HepG2 (cell line): Measurements from ENCODE around the gene SLC2A13. TPM values are rescaled to one million over a fixed set of nuclear protein-coding genes. Genes with fewer than 3 reads are reported as not detected.

ENCODE experiments used
- ATAC-seq: fragments of 200-7000 bp; cut with Tn5 transposase; 3 replicates; pipeline ENCODE4 v1.9.1; 2020; ENCODE audit warnings: mild to moderate bottlenecking, moderate library complexity
- BruUV-seq: library from RNA; stranded (reverse); fragments of 400-500 nt; replicated peaks from 2 replicates; lab custom pipeline; 2021; lab: Mats Ljungman, UMichigan
- CTCF ChIA-PET: fragments of 300-600 bp; formaldehyde crosslinking; extraction: SDS; loops from one replicate; lab custom pipeline; 2021; ENCODE audit warnings: low total read pairs, inconsistent platforms, low intra/inter-chr PET ratio; lab: Yijun Ruan, JAX
- POLR2A ChIA-PET: fragments of 350-600 bp; sonication (Branson Sonifier 250); formaldehyde crosslinking; loops from one replicate; lab custom pipeline; 2020; ENCODE audit warnings: antibody characterized with exemption, inconsistent platforms; lab: Yijun Ruan, JAX
- DNase-seq: peaks from one replicate; pipeline ENCODE4 v3.0.0-alpha.2; 2015; ENCODE audit warnings: low spot score
- FAIRE-seq: peaks from 3 replicates; lab custom pipeline; 2011; peaks lifted over from hg19 to GRCh38; lab: Jason Lieb, UNC
- H2AFZ ChIP-seq: one replicate; pipeline ENCODE4 v1.6.1; 2011; ENCODE audit warnings: low read length, inconsistent platforms
- H3K27ac ChIP-seq: fragments of 300-600 bp; 3 replicates; pipeline ENCODE4 v1.8.0; 2011; ENCODE audit warnings: mixed run types, mild to moderate bottlenecking, mixed read lengths, low read length, inconsistent platforms; ENCODE audit not compliant: insufficient read depth; ENCODE audit errors: extremely low read length
- H3K27me3 ChIP-seq, 2 experiments: fragments of 200-600 bp in 1 of 2; 2 replicates in 1 of 2; 3 replicates in 1 of 2; pipeline versions ENCODE4 v1.6.0 to v1.8.0; 2011; ENCODE audit warnings: low read length in 2 of 2, mild to moderate bottlenecking in 2 of 2, moderate library complexity in 2 of 2, inconsistent platforms in 1 of 2; ENCODE audit not compliant: insufficient read depth in 2 of 2, control insufficient read depth in 1 of 2
- H3K36me3 ChIP-seq, 2 experiments: fragments of 200-600 bp in 1 of 2; replicated peaks in 1 of 2; 2 replicates in 1 of 2; 3 replicates in 1 of 2; pipeline versions ENCODE4 v1.5.1 to v1.8.0; 2011; ENCODE audit warnings: low read length in 2 of 2, inconsistent platforms in 1 of 2; ENCODE audit not compliant: insufficient read depth in 2 of 2, control insufficient read depth in 1 of 2
- H3K4me1 ChIP-seq: 2 replicates; pipeline ENCODE4 v1.5.1; 2012; ENCODE audit warnings: low read length, inconsistent platforms; ENCODE audit not compliant: insufficient read depth
- H3K4me2 ChIP-seq: 2 replicates; pipeline ENCODE4 v1.6.0; 2011; ENCODE audit warnings: low read depth, low read length, inconsistent platforms
- H3K4me3 ChIP-seq, 3 experiments: fragments of 200-600 bp in 1 of 3; sonication (generic), shearing (Covaris generic) in 1 of 3; replicated peaks in 1 of 3; 2 replicates each; pipeline ENCODE4 v1.5.1; 2011 to 2016; ENCODE audit warnings: low read length in 3 of 3, inconsistent platforms in 2 of 3, low read depth in 2 of 3, mild to moderate bottlenecking in 2 of 3, control low read depth in 1 of 3, mixed read lengths in 1 of 3; ENCODE audit not compliant: insufficient read depth in 1 of 3
- H3K79me2 ChIP-seq: one replicate; pipeline ENCODE4 v1.6.1; 2011; ENCODE audit warnings: low read length, inconsistent platforms; ENCODE audit not compliant: insufficient read depth
- H3K9ac ChIP-seq: 2 replicates; pipeline ENCODE4 v1.6.0; 2011; ENCODE audit warnings: mild to moderate bottlenecking, low read depth, low read length, inconsistent platforms; ENCODE audit not compliant: insufficient read depth
- H3K9me3 ChIP-seq: 2 replicates; pipeline ENCODE4 v1.5.1; 2012; ENCODE audit warnings: mild to moderate bottlenecking, low read length
- H4K20me1 ChIP-seq: 2 replicates; pipeline ENCODE4 v1.6.0; 2011; ENCODE audit warnings: inconsistent platforms, mild to moderate bottlenecking, low read length, moderate library complexity; ENCODE audit not compliant: insufficient read depth
- AGO2 ChIP-seq: fragments of 200-400 bp; formaldehyde crosslinking; optimal IDR thresholded peaks from 2 replicates; pipeline ENCODE3; 2017; ENCODE audit warnings: mild to moderate bottlenecking, low read depth, low read length, moderate library complexity
- EEA1 ChIP-seq: sonication (generic); formaldehyde crosslinking; IDR thresholded peaks from 2 replicates; pipeline ENCODE4 v1.5.1; 2020; ENCODE audit warnings: mild to moderate bottlenecking, missing genetic modification reagents, borderline replicate concordance
- ELF1 ChIP-seq: sonication (generic); formaldehyde crosslinking; IDR thresholded peaks from 2 replicates; pipeline ENCODE4 v1.4.0; 2020; ENCODE audit warnings: missing genetic modification reagents
- EP300 ChIP-seq, 3 experiments: sonication (generic) in 1 of 3; formaldehyde crosslinking in 1 of 3; IDR thresholded peaks; 2 replicates each; pipeline versions ENCODE4 v1.5.1 to v1.6.1; 2011 to 2020; ENCODE audit warnings: low read depth in 2 of 3, low read length in 2 of 3, borderline replicate concordance in 1 of 3, improper control_type of control experiment in 1 of 3, mild to moderate bottlenecking in 1 of 3, missing genetic modification reagents in 1 of 3, moderate library complexity in 1 of 3
- FOXP1 ChIP-seq, 2 experiments: fragments of 450-650 bp in 1 of 2; IDR thresholded peaks; 2 replicates each; pipeline ENCODE4 v1.6.1; 2017 to 2018; ENCODE audit warnings: antibody characterized with exemption in 1 of 2
- GPN1 ChIP-seq: sonication (generic); formaldehyde crosslinking; IDR thresholded peaks from 2 replicates; pipeline ENCODE4 v1.5.1; 2020; ENCODE audit warnings: missing genetic modification reagents, borderline replicate concordance
- MYPOP ChIP-seq: sonication (generic); formaldehyde crosslinking; IDR thresholded peaks from 2 replicates; pipeline ENCODE4 v1.8.1; 2023; ENCODE audit warnings: mild to moderate bottlenecking, moderate library complexity, missing genetic modification reagents
- PBX3 ChIP-seq: sonication (generic); formaldehyde crosslinking; IDR thresholded peaks from 2 replicates; pipeline ENCODE4 v1.8.1; 2023; ENCODE audit warnings: missing genetic modification reagents, inconsistent platforms, borderline replicate concordance
- PLSCR1 ChIP-seq: sonication (generic); formaldehyde crosslinking; IDR thresholded peaks from 2 replicates; pipeline ENCODE4 v1.5.0; 2020; ENCODE audit warnings: missing genetic modification reagents, mild to moderate bottlenecking, borderline replicate concordance
- SIN3B ChIP-seq: fragments of 150-350 bp; IDR thresholded peaks from 2 replicates; pipeline ENCODE4 v1.6.1; 2014; ENCODE audit warnings: low read length
- ZNF362 ChIP-seq: sonication (generic); formaldehyde crosslinking; IDR thresholded peaks from 2 replicates; pipeline ENCODE4 v1.4.0; 2020; ENCODE audit warnings: missing genetic modification reagents, mild to moderate bottlenecking, borderline replicate concordance
- ZNF414 ChIP-seq: sonication (generic); formaldehyde crosslinking; IDR thresholded peaks from 2 replicates; pipeline ENCODE4 v1.5.0; 2020; ENCODE audit warnings: missing genetic modification reagents
- WGBS: methylation state at CpG from one replicate; pipeline ENCODE4 v1.1.6; 2017; ENCODE audit warnings: low lambda C conversion rate; 5-methylcytosine and 5-hydroxymethylcytosine counted together
- in situ Hi-C: cut with HindIII; loops from 2 replicates; pipeline ENCODE4 v1.10.0; 2017; ENCODE audit warnings: low pct_unique_long_range_greater_than_20kb; ENCODE audit not compliant: extremely low pct_ligation_motif_present
- intact Hi-C: fragments of 100-400 bp; cut with micrococcal nuclease; formaldehyde crosslinking; loops from one replicate; pipeline ENCODE4 v1.10.0; 2022; ENCODE audit not compliant: unreplicated experiment
- polyA plus RNA-seq, 8 experiments: library from polyadenylated mRNA; depleted of rRNA in 3 of 8; stranded (reverse) in 7 of 8; unstranded in 1 of 8; fragments of >200 nt; fragmentation: Illumina TruSeq in 4 of 8; extraction: Trizol in 4 of 8; gene quantifications; 2 replicates each; pipeline versions ENCODE4 v1.2.1 to v1.2.3, GENCODE V29; 2011 to 2016; ENCODE audit warnings: low read depth in 4 of 8, missing spikeins in 1 of 8, mixed read lengths in 1 of 8; ENCODE audit not compliant: insufficient read depth in 1 of 8
- total RNA-seq, 5 experiments: library from RNA; depleted of rRNA; stranded (reverse); fragments of >200 nt; fragmentation: Illumina TruSeq; extraction: Trizol; gene quantifications; 2 replicates each; pipeline ENCODE4 v1.2.3, GENCODE V29; 2016; ENCODE audit warnings: low read depth in 1 of 5

The SLC2A13 gene
- total and polyA plus RNA-seq, 2 of the 13 experiments (the other 11 are each of a cell fraction or from before 2014, with no cell fraction given) = 5.5 to 6.0 TPM

- in situ Hi-C loops = no loop called here
- TF ChIP-seq ELF1 (CRISPR knock-in tag) = no peak
- Histone ChIP-seq H3K79me2 (no peaks in the 10 kb centered on the region), H3K36me3 (no peaks in the 10 kb centered on the region), H3K4me3 (no peak overlapping the region), H3K27ac (no peak overlapping the region), H2AFZ (no peak overlapping the region), H4K20me1 (no peaks in the 10 kb centered on the region), H3K27me3 (no peaks in the 10 kb centered on the region), H3K9ac (no peak overlapping the region), H3K4me2 (no peak overlapping the region), H3K4me1 (no peaks in the 10 kb centered on the region), H3K9me3 (no peaks in the 10 kb centered on the region)
- no TSS peak for BruUV-seq
- ChIA-PET POLR2A (no interaction called here), CTCF (no interaction called here)
- WGBS = 92% methylated on average over 3 of the region's 3 CpGs
- DNase-seq (no peak), FAIRE-seq (no peak), ATAC-seq (no peak)
- intact Hi-C loops = no loop called here
These were observed 233.5 kb downstream of the SLC2A13 start for GRCh38 chr12:39872425-39872824.

- WGBS = 88% methylated on average over 1 of the region's 1 CpG
- ChIA-PET CTCF (no interaction called here), POLR2A (no interaction called here)
- H4K20me1 ChIP-seq = no peaks in the 10 kb centered on the region
- no TSS peak for BruUV-seq
- no peak overlapping the region for H3K27ac ChIP-seq
- FAIRE-seq (no peak), ATAC-seq (no peak), DNase-seq (no peak)
- H3K9ac ChIP-seq = no peak overlapping the region
- no peak overlapping the region for H2AFZ ChIP-seq
- intact Hi-C loops = no loop called here
- H3K4me3 ChIP-seq = no peak overlapping the region
- H3K36me3 ChIP-seq = no peaks in the 10 kb centered on the region
- in situ Hi-C loops = no loop called here
- H3K4me2 ChIP-seq = no peak overlapping the region
- H3K27me3 ChIP-seq = no peaks in the 10 kb centered on the region
- no peaks in the 10 kb centered on the region for H3K4me1 ChIP-seq
- H3K79me2 ChIP-seq = no peaks in the 10 kb centered on the region
- no peaks in the 10 kb centered on the region for H3K9me3 ChIP-seq
- TF ChIP-seq MYPOP (CRISPR knock-in tag) (no peak), EP300 (IDR thresholded peaks at IDR 0.05; ENCODE audit: low read depth in 2 of 2, low read length in 2 of 2) (no peak), EP300 (CRISPR knock-in tag; IDR thresholded peaks at IDR 0.05; ENCODE audit: borderline replicate concordance) (no peak), FOXP1 (IDR thresholded peaks at IDR 0.05) (no peak), FOXP1 (CRISPR knock-in tag; IDR thresholded peaks at IDR 0.05) (no peak), SIN3B (no peak), GPN1 (CRISPR knock-in tag) (no peak), ZNF362 (CRISPR knock-in tag) (no peak), AGO2 (no peak), EEA1 (CRISPR knock-in tag) (no peak), PLSCR1 (CRISPR knock-in tag) (no peak), ZNF414 (no peak), PBX3 (CRISPR knock-in tag) (no peak)
These were observed 237.6 kb downstream of the SLC2A13 start for GRCh38 chr12:39868328-39868725.
